Ascending aorta (tissue), 2 donors: ENCODE results near the gene ELOA. TPM values are rescaled to one million over a fixed set of nuclear protein-coding genes. Genes with fewer than 3 reads are reported as not detected.
A peak's percentile ranks its signal among the peaks of the same experiment; 100 is the strongest.

ENCODE experiments used
- DNase-seq, 2 donors: peaks; one replicate each; pipeline ENCODE4 v3.0.0-alpha.2; 2019; ENCODE audit warnings: low spot score in 2 of 2
- H3K27ac ChIP-seq, 2 donors: fragments of 200-600 bp; sonication (generic); one replicate each; pipeline ENCODE4 v1.5.1; 2016 to 2017; ENCODE audit warnings: mild to moderate bottlenecking in 1 of 2
- H3K27me3 ChIP-seq: fragments of 200-600 bp; sonication (generic); one replicate; pipeline ENCODE4 v1.5.1; 2017
- H3K36me3 ChIP-seq, 2 donors: fragments of 200-600 bp; sonication (generic); one replicate each; pipeline ENCODE4 v1.5.1; 2016
- H3K4me1 ChIP-seq, 2 donors: fragments of 200-600 bp; sonication (generic); one replicate each; pipeline ENCODE4 v1.5.1; 2016 to 2017; ENCODE audit warnings: mild to moderate bottlenecking in 1 of 2
- H3K4me3 ChIP-seq, 2 donors: fragments of 200-600 bp; sonication (generic); one replicate each; pipeline ENCODE4 v1.5.1; 2016 to 2017; ENCODE audit warnings: mild to moderate bottlenecking in 1 of 2
- H3K9me3 ChIP-seq, 2 donors: fragments of 200-600 bp; sonication (generic); one replicate each; pipeline ENCODE4 v1.5.1; 2016
- CTCF ChIP-seq, 3 experiments: fragments of 200-600 bp in 2 of 3; fragments of 450-650 bp in 1 of 3; sonication (generic) in 2 of 3; IDR thresholded peaks; one replicate each; pipeline ENCODE4 v1.5.1; 2016 to 2019; ENCODE audit warnings: antibody characterized with exemption in 3 of 3, mild to moderate bottlenecking in 1 of 3, moderate library complexity in 1 of 3
- intact Hi-C: fragments of 100-400 bp; cut with DNase I; formaldehyde crosslinking; loops from one replicate; pipeline ENCODE4 v1.15.1; 2023
- total RNA-seq: library from RNA; depleted of rRNA; stranded (reverse); fragments of >200 nt; gene quantifications from one replicate; pipeline ENCODE4 v1.1.0, GENCODE V29; 2016

Gene ELOA
- total RNA-seq, 1 donor from 2014 or later = 22.6 TPM

- peaks cover 31 to 43% of the 10 kb centered on the region in 2 donors for H3K36me3 ChIP-seq
Observed at GRCh38 chr1:23704834-23705495, 38.3 kb upstream of the ELOA start.

GRCh38 chr1:23709229-23709628, 34.0 kb upstream of the ELOA start:
- TF ChIP-seq CTCF (IDR thresholded peaks at IDR 0.05) = no peak
- H3K36me3 ChIP-seq = peaks cover 3 to 16% of the 10 kb centered on the region in 2 donors
- no peak for DNase-seq
- H3K9me3 ChIP-seq = no peaks in the 10 kb centered on the region
- intact Hi-C loops = no loop called here
- H3K4me1 ChIP-seq = no peaks in the 10 kb centered on the region
- H3K27me3 ChIP-seq = no peaks in the 10 kb centered on the region
- H3K27ac ChIP-seq = no peak overlapping the region
- no peak overlapping the region for H3K4me3 ChIP-seq

More at GRCh38 chr1:23704834-23705495, 38.3 kb upstream of the ELOA start:
- Histone ChIP-seq H3K4me3 (no peak overlapping the region), H3K27ac (no peak overlapping the region), H3K4me1 (no peaks in the 10 kb centered on the region), H3K9me3 (no peaks in the 10 kb centered on the region), H3K27me3 (no peaks in the 10 kb centered on the region)
- DNase-seq = no peak
- TF ChIP-seq CTCF (IDR thresholded peaks at IDR 0.05) = no peak
- intact Hi-C loops = no loop called here

DNA sequence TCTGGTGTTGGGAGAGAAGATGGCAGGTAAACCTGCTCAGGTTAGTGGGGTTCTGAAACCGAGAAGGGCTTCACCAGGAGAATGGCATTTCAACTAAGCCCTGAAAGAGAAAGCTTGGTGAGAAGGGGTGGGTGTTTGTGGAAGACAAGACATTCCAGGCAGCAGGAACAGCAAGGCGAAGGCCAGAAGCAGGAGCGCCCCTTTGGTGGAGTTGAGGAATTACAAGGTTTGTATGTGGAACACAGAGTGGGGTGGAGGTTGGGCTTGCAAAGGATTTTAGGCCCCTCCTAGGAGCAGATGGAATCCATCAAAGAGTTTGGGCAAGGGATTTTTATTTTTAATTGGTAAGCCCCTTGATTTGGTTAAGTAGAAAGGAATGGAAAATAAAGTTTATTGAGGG, 24.8 kb upstream of the ELOA start:
- no peaks in the 10 kb centered on the region for H3K4me1 ChIP-seq
- DNase-seq = no peak
- peak in 2 of 3 experiments; percentile 25 to 28 for TF ChIP-seq CTCF (IDR thresholded peaks at IDR 0.05)
- H3K36me3 ChIP-seq = no peaks in the 10 kb centered on the region
- no peak overlapping the region for H3K4me3 ChIP-seq
- no peaks in the 10 kb centered on the region for H3K27me3 ChIP-seq
- intact Hi-C loops = no loop called here
- H3K9me3 ChIP-seq = no peaks in the 10 kb centered on the region
- H3K27ac ChIP-seq = no peak overlapping the region

GRCh38 chr1:23719162-23719820, 24.0 kb upstream of the ELOA start:
- TF ChIP-seq CTCF (IDR thresholded peaks at IDR 0.05) = no peak
- Histone ChIP-seq H3K36me3 (no peaks in the 10 kb centered on the region), H3K27me3 (no peaks in the 10 kb centered on the region), H3K27ac (no peak overlapping the region), H3K4me1 (no peaks in the 10 kb centered on the region), H3K9me3 (no peaks in the 10 kb centered on the region), H3K4me3 (no peak overlapping the region)
- no peak for DNase-seq
- intact Hi-C loops = no loop called here

- Histone ChIP-seq H3K36me3 (no peaks in the 10 kb centered on the region), H3K9me3 (no peaks in the 10 kb centered on the region), H3K4me1 (no peaks in the 10 kb centered on the region), H3K27ac (no peak overlapping the region), H3K27me3 (no peaks in the 10 kb centered on the region), H3K4me3 (no peak overlapping the region)
- DNase-seq = no peak
- no peak for TF ChIP-seq CTCF (IDR thresholded peaks at IDR 0.05)
- intact Hi-C loops = no loop called here
Observed at GRCh38 chr1:23720256-23720995, 22.8 kb upstream of the ELOA start.
